GM19099 (cell line): Measurements from ENCODE around the gene SIMC1.
"Not testable (repeated sequence)": the region's sequence is repeated elsewhere in the genome, so short reads cannot be mapped to it uniquely, and the experiment has no call there.

ENCODE experiments used
- POLR2A ChIP-seq: IDR thresholded peaks from 3 replicates; pipeline ENCODE4 v1.6.1; 2011; ENCODE audit warnings: low read depth; ENCODE audit not compliant: insufficient read length; ENCODE audit errors: extremely low read depth

Gene SIMC1

DNA sequence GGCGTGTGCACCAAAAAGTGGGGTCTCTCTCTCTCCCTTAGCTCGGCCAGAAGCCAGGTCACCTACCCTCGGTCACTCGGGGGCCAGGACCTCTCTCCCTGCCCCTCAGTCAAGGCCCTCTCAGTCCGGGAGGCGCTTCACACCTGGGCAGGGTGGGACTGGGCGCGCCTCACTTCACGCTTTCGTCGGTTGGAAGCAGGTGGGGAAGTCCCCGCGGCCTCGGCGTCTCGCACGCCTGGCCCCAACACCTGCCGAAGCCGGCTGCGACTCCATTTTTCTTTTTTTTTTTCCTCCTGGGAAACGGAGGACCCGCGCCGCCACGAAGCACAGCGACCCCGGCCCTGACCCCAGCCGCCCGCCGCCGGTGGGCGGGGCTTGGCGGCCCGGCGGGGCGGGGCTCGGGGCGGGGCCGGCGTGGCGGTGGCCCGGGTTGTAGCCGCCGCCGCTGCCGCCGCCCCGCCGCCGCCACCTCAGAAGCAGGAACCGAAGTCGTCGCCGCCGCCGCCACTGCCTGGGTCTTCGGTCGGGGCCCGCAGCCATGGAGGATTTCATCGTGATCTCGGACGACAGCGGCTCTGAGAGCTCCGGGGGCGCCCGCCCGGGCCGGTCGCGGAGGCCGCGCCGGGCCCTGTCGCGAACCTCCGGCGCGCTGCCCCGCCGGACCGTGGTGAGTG lies at the start of gene SIMC1:
Gene SIMC1, plus strand, starts transcription at position 454 of the 674 bp plus-strand sequence. Its CDS starts 85 bp downstream, at position 539.
- TF ChIP-seq POLR2A, result not testable (repeated sequence)

DNA sequence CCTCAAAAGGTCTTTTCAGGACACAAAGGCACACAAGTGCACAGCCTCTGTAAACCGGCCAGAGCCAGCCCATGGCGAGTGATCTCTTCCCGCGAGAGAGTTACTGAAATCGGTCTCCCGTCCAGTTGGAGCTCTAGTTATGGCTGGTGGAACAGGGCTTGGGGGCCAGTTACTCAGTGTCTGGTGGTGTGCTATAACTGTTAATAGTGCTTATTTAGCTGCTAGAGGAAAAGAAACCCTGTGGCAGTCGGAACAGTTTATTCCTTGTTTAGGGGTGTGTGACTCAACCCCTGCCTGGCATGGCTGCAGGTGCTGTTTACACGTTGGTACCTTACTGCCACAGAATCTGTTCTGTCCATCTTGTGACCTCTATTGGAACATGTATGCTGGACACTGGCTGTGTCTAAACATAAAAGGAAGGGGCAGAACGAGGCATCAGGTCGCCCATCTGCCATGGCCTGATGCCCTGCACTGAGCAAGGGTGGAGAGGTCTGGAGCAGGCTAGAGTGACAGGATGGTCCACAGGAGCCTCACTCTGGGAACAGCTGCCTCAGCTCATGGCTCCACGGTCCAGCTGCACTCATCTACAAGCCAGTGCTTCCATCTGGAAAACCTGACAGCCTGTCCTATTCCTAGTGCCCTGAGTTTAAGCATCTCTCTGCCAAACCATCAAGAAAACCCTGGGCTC lies 49.6 kb upstream of the SIMC1 start:
- no peak for TF ChIP-seq POLR2A

DNA sequence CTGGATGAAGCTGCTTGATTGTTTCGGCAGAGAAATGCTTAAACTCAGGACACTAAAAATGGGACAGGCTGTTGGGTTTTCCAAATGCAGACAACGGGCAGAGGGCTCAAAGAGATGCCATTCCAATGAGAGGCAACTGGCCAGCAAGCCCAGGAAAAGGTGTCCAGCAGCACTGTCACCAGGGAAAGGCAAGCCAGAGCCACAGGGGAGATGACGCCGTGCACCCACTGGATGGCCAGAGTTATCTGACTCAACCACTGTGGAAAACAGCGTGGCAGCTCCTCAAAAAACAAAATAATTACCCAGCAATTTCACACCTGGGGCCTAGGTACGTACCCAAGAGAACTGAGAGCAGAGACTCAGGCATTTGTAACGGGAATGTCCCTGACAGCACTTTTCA lies 48.4 kb upstream of the SIMC1 start:
- no peak for TF ChIP-seq POLR2A

DNA sequence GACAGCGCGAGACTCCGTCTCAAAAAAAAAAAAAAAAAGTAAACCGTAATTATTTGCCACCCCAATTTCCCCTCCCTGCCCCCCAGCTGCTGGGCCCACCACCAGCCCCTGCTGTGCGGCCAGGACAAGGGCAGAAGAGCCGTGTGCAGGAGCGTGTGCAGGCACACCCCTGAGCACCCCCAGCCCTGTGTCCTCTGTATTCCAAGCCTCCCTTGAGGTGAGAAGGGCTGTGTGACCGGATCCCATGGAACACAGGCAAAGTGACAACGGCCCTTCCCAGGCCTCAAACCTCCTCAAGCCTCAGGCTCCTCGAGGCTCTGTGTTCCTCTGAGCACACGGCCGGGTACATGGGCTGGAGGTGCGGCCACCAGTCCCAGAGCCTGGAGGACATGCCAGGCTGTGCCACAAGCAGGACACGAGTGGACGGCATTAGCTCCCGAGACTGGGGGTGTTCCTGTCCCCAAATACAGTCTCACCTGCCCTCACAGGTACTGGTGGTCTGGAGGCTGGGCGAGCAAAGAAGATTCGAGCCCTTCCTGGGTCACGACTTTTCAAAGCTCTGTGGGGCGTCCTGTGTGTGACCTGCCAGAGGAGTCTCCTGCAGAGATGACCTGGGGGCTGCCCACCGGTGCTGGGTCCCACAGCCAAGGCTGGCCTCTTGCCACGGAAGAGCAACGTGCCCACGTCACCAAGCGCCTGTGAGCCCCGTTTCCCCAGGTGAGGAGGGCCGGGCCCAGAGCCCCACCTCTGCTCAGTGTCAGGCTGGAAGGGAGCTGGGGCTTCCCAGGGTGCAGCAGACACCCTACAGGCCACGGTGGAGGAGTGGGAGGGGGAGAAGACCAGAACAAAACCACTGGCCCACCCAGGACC lies 47.1 kb upstream of the SIMC1 start:
- no peak for TF ChIP-seq POLR2A

DNA sequence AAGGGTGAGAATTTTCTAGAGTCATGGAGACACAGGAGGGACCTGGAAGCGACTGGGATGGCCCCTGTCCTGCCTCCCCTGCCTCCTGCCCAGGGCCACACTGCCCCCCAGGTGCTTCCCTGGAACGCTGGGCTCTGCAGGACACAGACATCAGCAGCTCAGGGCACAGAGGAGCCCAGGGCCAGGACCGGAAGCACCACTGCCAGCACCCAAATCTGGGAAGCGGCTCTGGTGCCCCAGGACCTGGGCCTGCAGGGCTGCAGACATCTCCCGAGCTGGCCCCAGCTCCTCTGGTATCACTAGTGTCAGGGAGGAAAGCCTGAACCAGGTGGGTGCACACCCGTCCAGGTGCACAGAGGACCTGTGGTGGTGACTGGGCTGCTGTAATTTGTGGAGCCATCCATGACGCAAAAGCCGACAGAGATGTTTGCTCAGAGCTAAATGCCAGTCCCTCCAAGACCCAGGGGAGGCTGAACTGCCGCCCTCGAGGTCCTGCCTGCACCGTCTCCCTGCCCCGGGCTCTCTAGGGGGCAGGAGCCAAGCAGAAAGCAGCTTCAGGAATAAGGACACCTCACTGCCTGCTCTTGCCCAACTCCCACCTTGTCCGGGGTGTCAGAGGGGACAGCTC lies 46.0 kb upstream of the SIMC1 start:
- no peak for TF ChIP-seq POLR2A

DNA sequence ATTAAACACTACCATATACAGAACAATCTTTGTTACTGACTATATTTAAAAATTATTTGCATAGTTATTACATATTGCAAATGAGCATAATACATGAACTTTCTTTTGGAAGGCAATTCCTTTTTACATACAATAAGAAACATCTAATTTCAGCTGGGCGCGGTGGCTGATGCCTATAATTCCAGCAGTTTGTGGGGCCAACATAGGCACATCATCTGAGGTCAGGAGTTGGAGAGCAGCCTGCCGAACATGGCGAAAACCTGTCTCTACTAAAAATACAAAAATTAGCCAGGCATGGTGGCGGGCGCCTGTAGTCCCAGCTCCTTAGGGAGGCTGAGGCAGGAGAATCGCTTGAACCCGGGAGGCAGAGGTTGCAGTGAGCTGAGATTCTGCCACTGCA lies 36.4 kb upstream of the SIMC1 start:
- TF ChIP-seq POLR2A, result no peak

DNA sequence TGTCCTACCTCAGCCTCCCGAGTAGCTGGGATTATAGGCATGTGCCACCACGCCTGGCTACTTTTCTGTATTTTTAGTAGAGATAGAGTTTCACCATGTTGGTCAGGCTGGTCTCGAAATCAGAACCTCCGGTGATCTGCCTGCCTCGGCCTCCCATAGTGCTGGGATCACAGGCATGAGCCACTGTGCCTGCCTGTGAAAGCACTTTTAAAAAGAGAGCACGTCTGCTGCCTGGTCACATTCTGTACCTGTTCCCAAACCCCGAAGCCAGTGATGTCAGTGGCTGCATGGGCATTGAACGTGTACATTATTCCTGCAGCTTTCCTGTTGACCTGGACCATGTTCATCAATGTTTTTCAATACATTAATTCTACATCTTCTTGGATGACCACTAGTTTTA lies 35.1 kb upstream of the SIMC1 start:
- no peak for TF ChIP-seq POLR2A

DNA sequence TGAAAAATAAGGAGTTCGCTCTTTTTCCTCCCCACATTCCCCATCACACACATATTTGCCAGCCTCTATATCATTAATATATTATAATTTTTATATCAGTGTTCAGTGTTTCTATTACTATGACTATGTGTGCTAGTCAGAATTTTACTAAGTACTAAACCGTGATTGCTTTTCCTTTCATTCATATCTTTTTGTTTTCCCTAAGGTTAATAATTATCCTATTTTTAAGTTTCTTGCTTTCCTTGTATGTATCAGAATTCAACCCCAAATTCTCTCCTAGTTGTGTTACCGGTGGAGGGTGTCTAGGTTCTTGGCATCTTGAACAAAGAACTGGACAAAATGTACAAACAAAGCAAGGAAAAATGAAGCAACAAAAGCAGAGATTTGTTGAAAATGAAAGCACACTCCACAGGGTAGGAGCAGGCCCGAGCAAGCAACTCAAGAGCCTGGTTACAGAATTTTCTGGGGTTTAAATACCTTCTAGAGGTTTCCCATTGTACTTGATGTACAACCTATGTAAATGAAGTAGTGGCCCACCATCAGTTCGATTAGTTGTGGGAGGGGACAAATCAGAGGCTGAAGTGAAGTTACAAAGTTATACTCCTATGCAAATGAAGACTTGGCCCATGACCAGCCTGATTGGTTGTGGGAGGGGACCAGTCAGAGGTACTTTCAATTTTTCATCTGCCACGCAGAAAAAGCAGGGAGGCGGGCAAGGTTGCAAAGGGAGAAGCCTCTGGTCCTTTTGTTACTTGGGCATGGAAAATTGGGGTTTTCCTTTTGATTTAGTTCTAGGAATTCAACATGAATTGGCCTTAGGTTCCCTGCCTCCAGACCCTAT lies 79.5 kb downstream of the SIMC1 start:
- no peak for TF ChIP-seq POLR2A

DNA sequence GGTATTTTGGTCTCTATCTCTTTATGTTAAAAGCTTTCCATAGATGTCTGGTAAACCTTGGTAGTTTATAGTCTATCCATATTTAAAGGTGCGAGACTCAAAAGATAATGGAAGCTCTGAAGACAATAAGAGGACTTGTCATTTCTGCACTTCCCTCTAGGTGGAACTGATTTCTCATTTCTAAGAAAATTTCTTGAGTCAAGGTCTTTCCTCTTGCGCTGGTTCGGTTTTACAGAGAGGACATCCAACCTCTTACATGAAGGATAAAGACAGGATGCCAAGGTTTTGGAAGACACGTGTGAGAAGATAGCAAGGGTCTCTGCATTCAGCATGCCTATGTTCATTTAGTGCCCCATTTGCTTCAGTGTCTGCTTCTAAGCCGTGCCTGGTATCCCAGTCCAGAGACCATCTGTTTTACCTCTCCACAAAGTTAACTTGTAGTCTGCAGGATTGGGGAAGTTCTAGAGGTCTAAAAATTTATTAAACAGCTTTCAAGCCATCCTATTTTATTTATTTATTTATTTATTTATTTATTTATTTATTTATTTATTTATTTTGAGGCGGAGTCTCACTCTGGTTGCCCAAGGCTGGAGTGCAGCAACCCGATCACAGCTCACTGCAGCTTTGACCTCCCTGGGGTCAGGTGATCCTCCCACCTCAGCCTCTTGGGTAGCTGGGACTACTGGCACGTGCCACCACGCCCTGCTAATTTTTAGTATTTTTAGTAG lies 81.8 kb downstream of the SIMC1 start:
- no peak for TF ChIP-seq POLR2A

DNA sequence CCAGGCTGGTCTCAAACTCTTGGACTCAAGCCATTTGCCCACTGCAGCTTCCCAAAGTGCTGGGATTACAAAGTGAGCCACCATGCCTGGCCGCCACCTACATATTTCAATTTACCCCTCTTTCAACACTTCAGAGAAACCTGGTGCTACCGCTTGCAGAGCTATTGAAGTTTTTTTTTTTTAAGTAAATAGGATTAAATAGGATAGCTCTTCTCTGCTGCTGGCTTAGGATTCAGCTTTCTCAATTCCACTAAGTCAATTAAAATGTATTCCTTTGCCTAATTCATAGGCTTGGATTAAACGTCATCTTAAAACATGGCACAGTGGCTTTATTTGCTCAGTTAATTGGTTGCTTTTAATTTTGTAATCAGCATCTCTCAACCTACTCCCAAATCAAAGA lies 82.4 kb downstream of the SIMC1 start:
- TF ChIP-seq POLR2A, result no peak

DNA sequence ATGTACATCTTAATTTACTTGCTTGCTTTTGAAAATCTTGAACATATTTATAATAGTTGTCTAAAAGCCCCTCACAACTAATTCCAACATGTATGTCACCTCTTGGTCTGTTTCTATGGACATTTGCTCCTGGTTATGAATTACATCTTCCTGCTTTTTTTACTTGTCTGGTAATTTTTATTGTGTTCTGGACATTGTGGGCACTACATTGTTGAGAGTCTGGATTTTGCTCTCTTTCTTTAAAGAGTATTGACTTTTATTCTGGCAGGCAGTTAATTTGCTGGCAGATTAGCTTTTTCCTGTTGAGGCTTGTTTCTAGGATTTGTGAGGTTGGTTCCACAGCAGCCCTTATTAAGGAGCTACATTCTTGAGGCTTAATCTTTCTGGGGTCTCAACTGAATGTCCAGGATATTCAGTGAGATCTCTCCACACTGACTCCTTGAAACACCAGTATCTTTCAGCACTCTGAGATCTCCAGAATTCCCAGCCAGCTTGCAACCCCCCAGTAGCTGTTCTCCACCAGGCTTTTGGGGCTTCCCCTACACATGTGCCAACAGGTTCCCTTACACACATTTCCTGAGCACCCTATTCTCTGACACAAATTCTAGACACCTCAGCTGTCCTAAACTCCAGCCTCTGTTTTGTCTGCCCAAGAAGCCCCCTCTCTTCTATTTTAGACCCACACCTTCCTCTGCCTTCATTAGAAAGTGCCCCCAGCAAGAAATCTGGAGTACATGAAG lies 96.0 kb downstream of the SIMC1 start:
- TF ChIP-seq POLR2A, result no peak

DNA sequence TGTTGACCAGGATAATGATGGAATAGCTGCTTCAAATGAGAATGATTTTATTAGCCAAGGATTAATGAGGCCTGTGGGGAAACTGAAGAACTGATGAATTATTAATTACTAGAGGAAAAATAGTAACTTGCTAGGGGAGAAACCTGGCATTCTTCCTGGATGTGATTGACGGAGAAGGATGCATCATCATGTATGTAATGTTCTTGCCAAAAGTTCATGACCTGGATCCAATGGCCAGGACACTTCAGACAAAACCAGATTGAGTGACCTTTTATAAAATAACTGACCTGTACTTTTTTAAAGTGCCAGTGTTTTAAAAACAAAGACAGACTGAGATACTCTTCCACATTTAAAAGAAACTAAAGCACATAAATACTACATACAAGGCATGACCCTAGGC lies 99.7 kb downstream of the SIMC1 start:
- TF ChIP-seq POLR2A, result no peak

DNA sequence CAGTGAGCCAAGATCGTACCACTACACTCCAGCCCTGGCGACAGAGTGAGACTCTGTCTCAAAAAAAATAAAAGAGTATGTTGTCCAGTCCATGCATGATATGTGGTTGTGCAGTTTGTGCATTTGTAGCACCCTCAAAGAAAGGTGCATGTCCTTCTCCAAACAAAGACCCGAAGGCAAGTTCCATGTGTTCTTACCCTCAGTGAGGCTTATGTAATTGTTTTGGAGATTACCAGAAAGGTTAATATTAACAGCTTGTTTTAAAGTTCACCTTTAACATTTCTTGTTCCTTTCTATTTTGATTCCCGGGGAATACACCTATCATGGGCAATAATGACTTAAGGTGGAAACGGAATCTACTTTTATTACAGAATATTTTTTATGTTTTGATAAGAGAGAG lies 101.1 kb downstream of the SIMC1 start:
- no peak for TF ChIP-seq POLR2A

DNA sequence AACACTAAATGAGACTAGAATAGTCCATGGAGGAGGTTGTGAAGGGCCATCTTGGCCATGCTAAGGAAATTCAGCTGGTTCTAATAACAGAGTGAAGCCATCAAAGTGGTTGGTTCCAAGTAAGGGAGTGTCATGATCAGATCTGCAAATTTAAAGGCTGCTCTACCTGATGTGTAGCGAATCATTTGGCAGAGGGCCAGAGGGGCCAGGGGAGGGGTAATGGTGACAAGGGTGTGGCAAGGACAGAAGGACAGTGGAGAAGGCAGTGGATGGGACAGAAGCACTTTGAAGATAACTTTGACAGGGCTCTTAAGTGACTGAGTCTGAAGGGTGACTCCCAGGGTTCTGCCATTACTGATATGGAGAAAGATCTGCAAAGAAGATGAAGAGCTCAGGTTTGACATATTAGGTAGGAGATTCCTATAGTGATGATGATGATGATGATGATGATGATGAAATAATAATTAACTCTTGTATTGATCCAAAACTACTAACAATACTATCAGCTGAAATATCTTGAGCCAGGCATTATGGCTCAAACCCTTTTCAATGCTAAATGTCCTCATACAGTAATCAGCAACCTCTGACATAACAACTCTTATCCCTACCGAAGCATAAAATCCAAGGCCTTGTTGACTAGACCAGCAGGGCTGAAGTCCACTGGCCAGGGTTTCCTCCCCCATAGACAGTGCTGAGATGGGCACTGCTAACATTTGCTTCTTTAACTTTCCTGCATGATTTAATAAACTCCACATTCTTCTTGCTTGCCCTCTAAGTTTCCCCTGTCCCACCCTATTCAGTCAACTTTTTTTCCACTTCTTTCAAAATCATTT lies 103.3 kb downstream of the SIMC1 start:
- TF ChIP-seq POLR2A, result no peak
